Measurements from ENCODE around the gene CTTN. TPM values are rescaled to one million over a fixed set of nuclear protein-coding genes. Genes with fewer than 3 reads are reported as not detected.

Gene CTTN
- total RNA-seq, 4 donors from 2014 or later, result 261 to 536 (median 402) TPM

DNA sequence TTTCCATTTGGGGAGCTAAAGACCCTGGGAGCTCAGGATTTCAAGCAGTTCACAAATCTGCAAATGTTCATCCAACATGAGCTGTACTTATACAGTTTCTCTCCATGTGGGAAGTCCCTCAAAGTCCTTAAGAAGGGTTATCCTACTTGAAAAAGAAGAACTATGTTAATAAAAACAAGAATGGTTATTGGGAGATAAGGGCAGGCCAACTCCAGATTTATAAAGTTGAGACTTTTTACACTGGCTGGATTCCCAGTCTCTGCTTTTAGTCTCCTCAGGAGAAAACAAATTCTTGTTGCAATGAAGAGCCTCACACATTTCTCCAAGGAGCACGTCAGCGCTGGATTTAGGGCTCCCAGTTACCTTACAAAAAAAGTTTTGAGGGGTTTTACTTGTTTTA lies 34.2 kb upstream of the CTTN start:
- H3K27ac ChIP-seq, result no peak overlapping the region
- DNase-seq, result no peak
- no peaks in the 10 kb centered on the region for H3K27me3 ChIP-seq
- H3K9me3 ChIP-seq, result no peaks in the 10 kb centered on the region
- H3K4me3 ChIP-seq, result no peak overlapping the region
- TF ChIP-seq, protein P1, sequence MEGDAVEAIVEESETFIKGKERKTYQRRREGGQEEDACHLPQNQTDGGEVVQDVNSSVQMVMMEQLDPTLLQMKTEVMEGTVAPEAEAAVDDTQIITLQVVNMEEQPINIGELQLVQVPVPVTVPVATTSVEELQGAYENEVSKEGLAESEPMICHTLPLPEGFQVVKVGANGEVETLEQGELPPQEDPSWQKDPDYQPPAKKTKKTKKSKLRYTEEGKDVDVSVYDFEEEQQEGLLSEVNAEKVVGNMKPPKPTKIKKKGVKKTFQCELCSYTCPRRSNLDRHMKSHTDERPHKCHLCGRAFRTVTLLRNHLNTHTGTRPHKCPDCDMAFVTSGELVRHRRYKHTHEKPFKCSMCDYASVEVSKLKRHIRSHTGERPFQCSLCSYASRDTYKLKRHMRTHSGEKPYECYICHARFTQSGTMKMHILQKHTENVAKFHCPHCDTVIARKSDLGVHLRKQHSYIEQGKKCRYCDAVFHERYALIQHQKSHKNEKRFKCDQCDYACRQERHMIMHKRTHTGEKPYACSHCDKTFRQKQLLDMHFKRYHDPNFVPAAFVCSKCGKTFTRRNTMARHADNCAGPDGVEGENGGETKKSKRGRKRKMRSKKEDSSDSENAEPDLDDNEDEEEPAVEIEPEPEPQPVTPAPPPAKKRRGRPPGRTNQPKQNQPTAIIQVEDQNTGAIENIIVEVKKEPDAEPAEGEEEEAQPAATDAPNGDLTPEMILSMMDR (IDR thresholded peaks at IDR 0.05), result no peak
- no peak for TF ChIP-seq POLR2A (IDR thresholded peaks at IDR 0.05)
- no peaks in the 10 kb centered on the region for H3K4me1 ChIP-seq
- peaks cover 0 to 66% (median 0%) of the 10 kb centered on the region in 3 donors for H3K36me3 ChIP-seq

DNA sequence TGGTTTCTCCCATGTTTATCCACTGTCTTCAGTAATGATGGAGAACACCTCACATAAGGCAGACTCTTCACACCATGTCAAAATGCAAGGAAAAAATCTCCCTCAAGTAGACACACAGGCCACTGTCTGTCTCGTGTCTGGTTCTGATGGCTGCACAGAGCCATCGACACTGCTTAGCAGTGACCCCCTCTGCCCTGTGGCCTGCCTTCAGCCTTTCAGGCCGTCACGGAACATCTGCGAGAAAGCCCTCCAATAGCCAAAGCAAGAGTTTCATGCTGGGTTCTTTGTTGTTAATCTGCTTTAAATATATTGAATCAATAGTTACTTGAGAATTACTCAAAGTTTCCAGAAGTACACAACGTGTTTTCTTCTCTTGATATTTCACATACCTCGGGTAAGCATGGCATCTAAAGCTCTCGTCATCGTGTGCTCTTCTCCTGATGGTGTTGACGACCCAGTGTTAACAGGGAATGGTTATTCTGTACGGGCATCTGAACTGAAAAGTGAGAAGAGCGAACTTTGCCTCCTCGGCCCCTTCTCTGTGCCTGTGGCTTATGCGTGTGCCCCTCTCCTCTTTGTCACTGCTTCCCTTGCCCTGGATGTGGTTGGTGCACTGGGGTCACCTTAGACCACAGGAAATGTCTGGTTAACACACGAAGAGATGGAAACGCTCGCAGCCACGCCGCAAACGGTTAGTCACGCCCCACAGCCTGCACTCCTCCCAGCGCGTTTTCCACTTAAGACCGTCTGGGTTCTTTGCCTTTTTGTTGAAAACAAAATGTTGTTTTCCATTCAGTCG lies 33.4 kb upstream of the CTTN start:
- Histone ChIP-seq H3K9me3 (no peaks in the 10 kb centered on the region), H3K4me3 (no peak overlapping the region), H3K36me3 (peaks cover 0 to 60% (median 0%) of the 10 kb centered on the region in 3 donors), H3K27ac (no peak overlapping the region), H3K4me1 (no peaks in the 10 kb centered on the region), H3K27me3 (no peaks in the 10 kb centered on the region)
- no peak for DNase-seq
- no peak for TF ChIP-seq POLR2A (IDR thresholded peaks at IDR 0.05)
- TF ChIP-seq, protein P1 (IDR thresholded peaks at IDR 0.05), result no peak

DNA sequence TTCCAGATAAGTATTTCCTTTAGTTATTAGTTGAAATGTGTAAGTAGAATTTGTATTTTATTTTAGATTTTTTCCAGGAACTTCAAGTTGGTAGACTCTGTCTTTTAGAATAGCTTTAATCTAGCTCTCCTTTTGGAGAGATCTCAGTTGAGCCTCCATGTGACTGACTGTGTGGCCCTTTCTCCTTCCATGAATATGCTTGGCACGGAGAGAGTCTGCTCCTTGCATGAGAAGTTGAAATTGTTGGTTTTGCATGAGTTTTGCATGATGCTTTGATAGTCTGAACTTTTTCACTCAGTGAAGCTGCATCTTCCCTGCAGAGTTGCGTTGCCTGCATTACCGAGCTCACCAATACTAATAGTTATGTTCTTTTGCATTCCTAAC lies 32.8 kb upstream of the CTTN start:
- no peaks in the 10 kb centered on the region for H3K27me3 ChIP-seq
- DNase-seq, result no peak

DNA sequence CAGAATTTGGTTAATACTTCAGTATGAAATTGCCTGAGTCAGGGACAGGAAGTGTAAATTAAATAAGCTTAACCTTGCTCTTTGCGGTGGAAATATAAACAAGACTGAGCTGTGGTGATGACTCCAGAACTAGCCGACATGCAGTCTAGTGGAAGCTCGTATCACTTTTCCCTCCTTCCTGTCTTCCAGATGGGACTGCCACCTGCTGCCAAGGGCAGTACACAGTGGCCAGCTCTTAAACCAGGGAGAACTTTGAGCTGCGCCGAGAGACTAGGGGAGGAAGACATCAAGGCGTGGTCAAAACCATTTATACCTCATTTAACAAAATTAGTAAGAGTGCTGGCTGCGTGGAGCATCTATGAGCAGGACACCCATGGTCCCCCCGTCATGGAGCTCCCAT lies 31.3 kb upstream of the CTTN start:
- H3K36me3 ChIP-seq, result peaks cover 0 to 52% (median 0%) of the 10 kb centered on the region in 3 donors
- H3K9me3 ChIP-seq, result no peaks in the 10 kb centered on the region
- H3K27ac ChIP-seq, result no peak overlapping the region
- DNase-seq, result no peak
- no peaks in the 10 kb centered on the region for H3K4me1 ChIP-seq
- TF ChIP-seq POLR2A (IDR thresholded peaks at IDR 0.05), result no peak
- TF ChIP-seq, protein P1 (IDR thresholded peaks at IDR 0.05), result no peak
- H3K27me3 ChIP-seq, result no peaks in the 10 kb centered on the region
- H3K4me3 ChIP-seq, result no peak overlapping the region

More for the DNA sequence above, 32.8 kb upstream of the CTTN start:
- H3K4me3 ChIP-seq, result no peak overlapping the region
- TF ChIP-seq, protein P1 (IDR thresholded peaks at IDR 0.05), result no peak
- no peak for TF ChIP-seq POLR2A (IDR thresholded peaks at IDR 0.05)
- peaks cover 0 to 60% (median 0%) of the 10 kb centered on the region in 3 donors for H3K36me3 ChIP-seq
- H3K9me3 ChIP-seq, result no peaks in the 10 kb centered on the region
- no peaks in the 10 kb centered on the region for H3K4me1 ChIP-seq
- H3K27ac ChIP-seq, result no peak overlapping the region

DNA sequence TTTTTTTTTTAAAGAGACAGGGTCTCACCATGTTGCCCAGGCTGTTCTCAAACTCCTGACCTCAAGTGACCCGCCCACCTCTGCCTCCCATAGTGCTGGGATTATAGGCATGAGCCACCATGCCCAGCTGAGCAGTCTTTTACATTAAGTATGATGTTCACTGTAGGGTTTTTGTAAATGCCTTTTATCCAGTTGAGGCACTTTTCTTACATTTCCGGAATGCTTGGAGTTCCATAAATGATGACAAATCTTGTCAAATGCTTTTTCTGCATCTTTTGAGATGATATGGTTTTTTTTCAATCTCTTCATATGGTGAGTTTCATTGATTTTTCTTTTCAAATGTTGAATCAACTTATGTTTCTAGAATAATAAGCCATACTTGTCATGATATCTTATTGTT lies 29.4 kb upstream of the CTTN start:
- Histone ChIP-seq H3K4me1 (no peaks in the 10 kb centered on the region), H3K27me3 (no peaks in the 10 kb centered on the region), H3K27ac (no peak overlapping the region), H3K9me3 (no peaks in the 10 kb centered on the region), H3K36me3 (peaks cover 0 to 49% (median 0%) of the 10 kb centered on the region in 3 donors), H3K4me3 (no peak overlapping the region)
- DNase-seq, result no peak
- TF ChIP-seq, protein P1 (IDR thresholded peaks at IDR 0.05), result no peak
- no peak for TF ChIP-seq POLR2A (IDR thresholded peaks at IDR 0.05)

All from Peyer's patch (tissue), 4 donors.